GM23338 (cell line): ENCODE data around the gene TSPEAR. TPM values are rescaled to one million over a fixed set of nuclear protein-coding genes. Genes with fewer than 3 reads are reported as not detected.

Experiments
- ATAC-seq: fragments of 200-7000 bp; cut with Tn5 transposase; 3 replicates; pipeline ENCODE4 v1.9.1; 2020
- DNase-seq: peaks from one replicate; pipeline ENCODE4 v3.0.0-alpha.2; 2015; ENCODE audit warnings: low spot score
- H2AFZ ChIP-seq: fragments of 200-600 bp; sonication (generic); 2 replicates; pipeline ENCODE4 v1.8.0; 2016; ENCODE audit warnings: antibody characterized with exemption, mild to moderate bottlenecking, moderate library complexity
- H3F3A ChIP-seq: fragments of 200-600 bp; sonication (generic); replicated peaks from 2 replicates; pipeline ENCODE4 v1.8.0; 2017; ENCODE audit warnings: antibody characterized with exemption, mixed run types, low read depth
- H3K27ac ChIP-seq: fragments of 200-600 bp; sonication (generic); 2 replicates; pipeline ENCODE4 v1.6.1; 2016; ENCODE audit warnings: low read depth
- H3K27me3 ChIP-seq: fragments of 200-600 bp; sonication (generic); 2 replicates; pipeline ENCODE4 v1.8.0; 2016; ENCODE audit warnings: mild to moderate bottlenecking, mixed run types, moderate library complexity; ENCODE audit not compliant: insufficient read depth
- H3K36me3 ChIP-seq: fragments of 200-600 bp; sonication (generic); 2 replicates; pipeline ENCODE4 v1.8.0; 2016; ENCODE audit warnings: mild to moderate bottlenecking; ENCODE audit not compliant: insufficient read depth
- H3K4me1 ChIP-seq: fragments of 200-600 bp; sonication (generic); 2 replicates; pipeline ENCODE4 v1.8.0; 2016; ENCODE audit warnings: mild to moderate bottlenecking, moderate library complexity; ENCODE audit not compliant: insufficient read depth
- H3K4me2 ChIP-seq: fragments of 200-600 bp; sonication (generic); 2 replicates; pipeline ENCODE4 v1.7.1; 2017; ENCODE audit warnings: mixed run types
- H3K4me3 ChIP-seq: fragments of 200-600 bp; sonication (generic); 2 replicates; pipeline ENCODE4 v1.6.1; 2016; ENCODE audit warnings: mixed run types
- H3K79me2 ChIP-seq: fragments of 200-600 bp; sonication (generic); replicated peaks from 2 replicates; pipeline ENCODE4 v1.8.0; 2017; ENCODE audit warnings: mild to moderate bottlenecking; ENCODE audit not compliant: insufficient read depth
- H3K9me2 ChIP-seq: fragments of 200-600 bp; sonication (generic); 2 replicates; pipeline ENCODE4 v1.8.0; 2017; ENCODE audit not compliant: insufficient read depth
- H4K20me1 ChIP-seq: fragments of 200-600 bp; sonication (generic); replicated peaks from 2 replicates; pipeline ENCODE4 v1.8.0; 2017; ENCODE audit warnings: mild to moderate bottlenecking; ENCODE audit not compliant: insufficient read depth
- H3K27ac Mint-ChIP-seq: 2 replicates; pipeline ENCODE4 v1.8.0; 2020; ENCODE audit warnings: inconsistent platforms, mild to moderate bottlenecking, moderate library complexity, mixed read lengths
- H3K27me3 Mint-ChIP-seq: 3 replicates; pipeline ENCODE4 v1.8.0; 2022; ENCODE audit warnings: low read depth, mild to moderate bottlenecking, moderate library complexity, mixed read lengths, inconsistent platforms; ENCODE audit not compliant: insufficient read depth, poor library complexity
- H3K36me3 Mint-ChIP-seq: 3 replicates; pipeline ENCODE4 v1.8.0; 2021; ENCODE audit warnings: low read depth, mild to moderate bottlenecking, inconsistent platforms, moderate library complexity, mixed read lengths
- H3K4me1 Mint-ChIP-seq: 3 replicates; pipeline ENCODE4 v1.8.0; 2020; ENCODE audit warnings: mild to moderate bottlenecking, inconsistent platforms, mixed read lengths
- H3K4me3 Mint-ChIP-seq: 3 replicates; pipeline ENCODE4 v1.8.0; 2021; ENCODE audit warnings: moderate library complexity, mild to moderate bottlenecking, inconsistent platforms, mixed read lengths
- H3K9me3 Mint-ChIP-seq: 3 replicates; pipeline ENCODE4 v1.8.0; 2020; ENCODE audit warnings: moderate library complexity, mild to moderate bottlenecking, inconsistent platforms, mixed read lengths
- CREB1 ChIP-seq: fragments of 250-450 bp; sonication (Bioruptor Pico); IDR thresholded peaks from 2 replicates; pipeline ENCODE4 v1.5.0; 2020; ENCODE audit warnings: low read depth, mild to moderate bottlenecking, moderate library complexity
- CTCF ChIP-seq, 2 experiments: fragments of 200-600 bp in 1 of 2; sonication (generic) in 1 of 2; conservative IDR thresholded peaks; 2 replicates each; pipeline versions ENCODE4 v1.5.1 to v1.6.1; 2016 to 2017; ENCODE audit warnings: antibody characterized with exemption in 2 of 2, low read depth in 2 of 2, mild to moderate bottlenecking in 2 of 2, moderate library complexity in 1 of 2
- ETS1 ChIP-seq: IDR thresholded peaks from 2 replicates; pipeline ENCODE4 v1.6.1; 2016; ENCODE audit warnings: antibody characterized with exemption
- EZH2 ChIP-seq: fragments of 200-600 bp; sonication (generic); IDR thresholded peaks from one replicate; pipeline ENCODE4 v1.8.0; 2017; ENCODE audit warnings: antibody characterized with exemption, mild to moderate bottlenecking, low read depth; ENCODE audit not compliant: unreplicated experiment
- EZH2phosphoT487 ChIP-seq: fragments of 200-600 bp; sonication (generic); IDR thresholded peaks from one replicate; pipeline ENCODE4 v1.8.1; 2018; ENCODE audit warnings: antibody characterized with exemption; ENCODE audit not compliant: unreplicated experiment
- JUNB ChIP-seq: IDR thresholded peaks from one replicate; pipeline ENCODE4 v1.6.1; 2016; ENCODE audit warnings: antibody characterized with exemption; ENCODE audit not compliant: unreplicated experiment
- NANOG ChIP-seq: IDR thresholded peaks from 2 replicates; pipeline ENCODE4 v1.6.1; 2016; ENCODE audit warnings: antibody characterized with exemption, borderline replicate concordance
- POLR2AphosphoS5 ChIP-seq: IDR thresholded peaks from 2 replicates; pipeline ENCODE4 v1.6.1; 2016; ENCODE audit warnings: antibody characterized with exemption, low read depth
- STAT1 ChIP-seq: IDR thresholded peaks from one replicate; pipeline ENCODE4 v1.6.1; 2016; ENCODE audit warnings: antibody characterized with exemption; ENCODE audit not compliant: unreplicated experiment
- ZNF114 ChIP-seq: fragments of 250-450 bp; sonication (Bioruptor Pico); IDR thresholded peaks from 2 replicates; pipeline ENCODE4 v1.5.0; 2020; ENCODE audit warnings: mild to moderate bottlenecking, moderate library complexity
- ZNF331 ChIP-seq: fragments of 250-450 bp; sonication (Bioruptor Pico); IDR thresholded peaks from 2 replicates; pipeline ENCODE4 v1.5.0; 2020; ENCODE audit warnings: low read depth, mild to moderate bottlenecking, moderate library complexity
- polyA plus RNA-seq: library from polyadenylated mRNA; unstranded; fragments of >200 nt; fragmentation: Nextera tagmentation; extraction: Ambion mirVana; gene quantifications from 2 replicates; pipeline ENCODE4 v1.2.1, GENCODE V29; 2016
- total RNA-seq: library from RNA; depleted of rRNA; stranded (reverse); fragments of >200 nt; shearing (Covaris generic); gene quantifications from 2 replicates; pipeline ENCODE4 v1.2.3, GENCODE V29; 2014
- TF ChIP-seq, protein P1 (sequence below): fragments of 250-450 bp; sonication (Bioruptor Pico); IDR thresholded peaks from 2 replicates; pipeline ENCODE4 v1.5.0; 2020; ENCODE audit warnings: mild to moderate bottlenecking, moderate library complexity
- TF ChIP-seq, protein P2 (sequence below): IDR thresholded peaks from one replicate; pipeline ENCODE4 v1.6.1; 2018; ENCODE audit warnings: antibody characterized with exemption; ENCODE audit not compliant: unreplicated experiment

Gene TSPEAR
- total and polyA plus RNA-seq, 2 experiments from 2014 or later, result 0.35 to 0.92 TPM

- Mint-ChIP-seq H3K4me3 (no peak overlapping the region), H3K4me1 (peaks cover 36% of the 10 kb centered on the region)
Observed at GRCh38 chr21:44598061-44598460, 113.3 kb downstream of the TSPEAR start.

More at GRCh38 chr21:44598061-44598460, 113.3 kb downstream of the TSPEAR start:
- Histone ChIP-seq H3K4me1 (peaks cover 18% of the 10 kb centered on the region), H2AFZ (no peak overlapping the region), H3K4me3 (no peak overlapping the region), H3K36me3 (no peaks in the 10 kb centered on the region), H3K4me2 (no peak overlapping the region), H3K79me2 (no peaks in the 10 kb centered on the region), H3K27ac (0 out of 2 replicates have a peak overlapping the region, but pooled peaks have one; percentile 26), H4K20me1 (no peaks in the 10 kb centered on the region), H3F3A (0 out of 2 replicates have a peak, but pooled peaks cover 3% of the 10 kb centered on the region), H3K9me2 (no peaks in the 10 kb centered on the region), H3K27me3 (no peaks in the 10 kb centered on the region)
- H3K36me3 Mint-ChIP-seq, result no peaks in the 10 kb centered on the region
- TF ChIP-seq ETS1 (no peak), CREB1 (CRISPR knock-in tag) (no peak), NANOG (no peak), ZNF331 (CRISPR knock-in tag) (no peak), STAT1 (no peak), EZH2phosphoT487 (no peak), JUNB (no peak), ZNF114 (no peak), EZH2 (no peak), POLR2AphosphoS5 (no peak), CTCF (conservative IDR thresholded peaks at IDR 0.05; ENCODE audit: low read depth in 2 of 2) (no peak)
- TF ChIP-seq, protein P1, sequence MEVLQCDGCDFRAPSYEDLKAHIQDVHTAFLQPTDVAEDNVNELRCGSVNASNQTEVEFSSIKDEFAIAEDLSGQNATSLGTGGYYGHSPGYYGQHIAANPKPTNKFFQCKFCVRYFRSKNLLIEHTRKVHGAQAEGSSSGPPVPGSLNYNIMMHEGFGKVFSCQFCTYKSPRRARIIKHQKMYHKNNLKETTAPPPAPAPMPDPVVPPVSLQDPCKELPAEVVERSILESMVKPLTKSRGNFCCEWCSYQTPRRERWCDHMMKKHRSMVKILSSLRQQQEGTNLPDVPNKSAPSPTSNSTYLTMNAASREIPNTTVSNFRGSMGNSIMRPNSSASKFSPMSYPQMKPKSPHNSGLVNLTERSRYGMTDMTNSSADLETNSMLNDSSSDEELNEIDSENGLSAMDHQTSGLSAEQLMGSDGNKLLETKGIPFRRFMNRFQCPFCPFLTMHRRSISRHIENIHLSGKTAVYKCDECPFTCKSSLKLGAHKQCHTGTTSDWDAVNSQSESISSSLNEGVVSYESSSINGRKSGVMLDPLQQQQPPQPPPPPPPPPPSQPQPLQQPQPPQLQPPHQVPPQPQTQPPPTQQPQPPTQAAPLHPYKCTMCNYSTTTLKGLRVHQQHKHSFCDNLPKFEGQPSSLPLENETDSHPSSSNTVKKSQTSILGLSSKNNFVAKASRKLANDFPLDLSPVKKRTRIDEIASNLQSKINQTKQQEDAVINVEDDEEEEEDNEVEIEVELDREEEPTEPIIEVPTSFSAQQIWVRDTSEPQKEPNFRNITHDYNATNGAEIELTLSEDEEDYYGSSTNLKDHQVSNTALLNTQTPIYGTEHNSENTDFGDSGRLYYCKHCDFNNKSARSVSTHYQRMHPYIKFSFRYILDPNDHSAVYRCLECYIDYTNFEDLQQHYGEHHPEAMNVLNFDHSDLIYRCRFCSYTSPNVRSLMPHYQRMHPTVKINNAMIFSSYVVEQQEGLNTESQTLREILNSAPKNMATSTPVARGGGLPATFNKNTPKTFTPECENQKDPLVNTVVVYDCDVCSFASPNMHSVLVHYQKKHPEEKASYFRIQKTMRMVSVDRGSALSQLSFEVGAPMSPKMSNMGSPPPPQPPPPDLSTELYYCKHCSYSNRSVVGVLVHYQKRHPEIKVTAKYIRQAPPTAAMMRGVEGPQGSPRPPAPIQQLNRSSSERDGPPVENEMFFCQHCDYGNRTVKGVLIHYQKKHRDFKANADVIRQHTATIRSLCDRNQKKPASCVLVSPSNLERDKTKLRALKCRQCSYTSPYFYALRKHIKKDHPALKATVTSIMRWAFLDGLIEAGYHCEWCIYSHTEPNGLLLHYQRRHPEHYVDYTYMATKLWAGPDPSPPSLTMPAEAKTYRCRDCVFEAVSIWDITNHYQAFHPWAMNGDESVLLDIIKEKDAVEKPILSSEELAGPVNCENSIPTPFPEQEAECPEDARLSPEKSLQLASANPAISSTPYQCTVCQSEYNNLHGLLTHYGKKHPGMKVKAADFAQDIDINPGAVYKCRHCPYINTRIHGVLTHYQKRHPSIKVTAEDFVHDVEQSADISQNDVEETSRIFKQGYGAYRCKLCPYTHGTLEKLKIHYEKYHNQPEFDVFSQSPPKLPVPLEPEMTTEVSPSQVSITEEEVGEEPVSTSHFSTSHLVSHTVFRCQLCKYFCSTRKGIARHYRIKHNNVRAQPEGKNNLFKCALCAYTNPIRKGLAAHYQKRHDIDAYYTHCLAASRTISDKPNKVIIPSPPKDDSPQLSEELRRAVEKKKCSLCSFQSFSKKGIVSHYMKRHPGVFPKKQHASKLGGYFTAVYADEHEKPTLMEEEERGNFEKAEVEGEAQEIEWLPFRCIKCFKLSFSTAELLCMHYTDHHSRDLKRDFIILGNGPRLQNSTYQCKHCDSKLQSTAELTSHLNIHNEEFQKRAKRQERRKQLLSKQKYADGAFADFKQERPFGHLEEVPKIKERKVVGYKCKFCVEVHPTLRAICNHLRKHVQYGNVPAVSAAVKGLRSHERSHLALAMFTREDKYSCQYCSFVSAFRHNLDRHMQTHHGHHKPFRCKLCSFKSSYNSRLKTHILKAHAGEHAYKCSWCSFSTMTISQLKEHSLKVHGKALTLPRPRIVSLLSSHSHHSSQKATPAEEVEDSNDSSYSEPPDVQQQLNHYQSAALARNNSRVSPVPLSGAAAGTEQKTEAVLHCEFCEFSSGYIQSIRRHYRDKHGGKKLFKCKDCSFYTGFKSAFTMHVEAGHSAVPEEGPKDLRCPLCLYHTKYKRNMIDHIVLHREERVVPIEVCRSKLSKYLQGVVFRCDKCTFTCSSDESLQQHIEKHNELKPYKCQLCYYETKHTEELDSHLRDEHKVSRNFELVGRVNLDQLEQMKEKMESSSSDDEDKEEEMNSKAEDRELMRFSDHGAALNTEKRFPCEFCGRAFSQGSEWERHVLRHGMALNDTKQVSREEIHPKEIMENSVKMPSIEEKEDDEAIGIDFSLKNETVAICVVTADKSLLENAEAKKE (CRISPR knock-in tag), result no peak
- TF ChIP-seq, protein P2, sequence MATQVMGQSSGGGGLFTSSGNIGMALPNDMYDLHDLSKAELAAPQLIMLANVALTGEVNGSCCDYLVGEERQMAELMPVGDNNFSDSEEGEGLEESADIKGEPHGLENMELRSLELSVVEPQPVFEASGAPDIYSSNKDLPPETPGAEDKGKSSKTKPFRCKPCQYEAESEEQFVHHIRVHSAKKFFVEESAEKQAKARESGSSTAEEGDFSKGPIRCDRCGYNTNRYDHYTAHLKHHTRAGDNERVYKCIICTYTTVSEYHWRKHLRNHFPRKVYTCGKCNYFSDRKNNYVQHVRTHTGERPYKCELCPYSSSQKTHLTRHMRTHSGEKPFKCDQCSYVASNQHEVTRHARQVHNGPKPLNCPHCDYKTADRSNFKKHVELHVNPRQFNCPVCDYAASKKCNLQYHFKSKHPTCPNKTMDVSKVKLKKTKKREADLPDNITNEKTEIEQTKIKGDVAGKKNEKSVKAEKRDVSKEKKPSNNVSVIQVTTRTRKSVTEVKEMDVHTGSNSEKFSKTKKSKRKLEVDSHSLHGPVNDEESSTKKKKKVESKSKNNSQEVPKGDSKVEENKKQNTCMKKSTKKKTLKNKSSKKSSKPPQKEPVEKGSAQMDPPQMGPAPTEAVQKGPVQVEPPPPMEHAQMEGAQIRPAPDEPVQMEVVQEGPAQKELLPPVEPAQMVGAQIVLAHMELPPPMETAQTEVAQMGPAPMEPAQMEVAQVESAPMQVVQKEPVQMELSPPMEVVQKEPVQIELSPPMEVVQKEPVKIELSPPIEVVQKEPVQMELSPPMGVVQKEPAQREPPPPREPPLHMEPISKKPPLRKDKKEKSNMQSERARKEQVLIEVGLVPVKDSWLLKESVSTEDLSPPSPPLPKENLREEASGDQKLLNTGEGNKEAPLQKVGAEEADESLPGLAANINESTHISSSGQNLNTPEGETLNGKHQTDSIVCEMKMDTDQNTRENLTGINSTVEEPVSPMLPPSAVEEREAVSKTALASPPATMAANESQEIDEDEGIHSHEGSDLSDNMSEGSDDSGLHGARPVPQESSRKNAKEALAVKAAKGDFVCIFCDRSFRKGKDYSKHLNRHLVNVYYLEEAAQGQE, result no peak
- ATAC-seq (peak; percentile 28), DNase-seq (peak; percentile 63)
- H3K9me3 Mint-ChIP-seq, result peaks cover 5% of the 10 kb centered on the region; the same call in 1 of the 3 replicates
- peak overlapping the region; percentile 77 for H3K27ac Mint-ChIP-seq
- H3K27me3 Mint-ChIP-seq, result peaks cover 11% of the 10 kb centered on the region
